ENCODE results near the gene PRIMPOL. TPM values are rescaled to one million over a fixed set of nuclear protein-coding genes. Genes with fewer than 3 reads are reported as not detected.

The PRIMPOL gene
- total and polyA plus RNA-seq, 9 of the 15 experiments (the other 6 are each of a cell fraction or from before 2014, with no cell fraction given) = 11.0 to 32.0 (median 16.1) TPM

DNA sequence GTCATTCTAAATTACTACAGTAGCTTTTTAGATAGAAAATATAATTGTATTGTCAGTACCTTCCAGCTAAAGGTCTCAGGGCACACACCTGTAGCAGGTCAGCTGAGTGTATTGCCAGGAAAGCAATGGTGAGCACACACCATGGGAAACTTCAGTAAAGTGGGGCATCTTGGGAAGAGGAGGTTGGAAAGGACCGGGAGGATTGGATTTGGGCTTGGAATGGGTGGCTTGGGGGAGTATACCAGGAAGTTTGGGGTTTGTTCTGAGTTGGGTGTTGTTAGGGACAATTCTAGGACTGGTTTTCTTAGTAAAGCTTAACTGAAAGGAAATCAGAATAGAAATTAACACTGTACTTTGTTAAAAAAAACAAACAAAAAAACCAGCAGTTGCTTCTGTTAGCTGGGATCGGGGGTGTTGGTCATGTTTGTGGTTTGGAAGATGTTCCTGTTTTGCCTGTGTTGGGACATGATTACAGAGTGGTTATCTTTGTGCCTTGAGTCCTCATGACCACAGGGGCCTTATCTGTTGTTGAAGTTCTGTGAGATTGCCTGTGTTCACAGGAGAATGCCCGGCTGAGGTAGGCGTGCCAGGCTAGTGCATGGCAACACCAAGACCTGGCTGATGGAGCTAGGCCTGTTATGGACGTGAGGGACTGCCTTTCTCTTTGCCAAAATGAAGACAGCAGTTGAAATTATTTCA lies 35.1 kb downstream of the PRIMPOL start (continued):
- TF ChIP-seq ZNF263 (CRISPR knock-in tag; IDR thresholded peaks at IDR 0.05; ENCODE audit: borderline replicate concordance) (no peak), SMARCC2 (IDR thresholded peaks at IDR 0.05; ENCODE audit: low read depth) (peak; percentile 99), RFX5 (IDR thresholded peaks at IDR 0.05; ENCODE audit: low read depth, low read length) (no peak), TAF7 (tag; IDR thresholded peaks at IDR 0.05) (no peak), ZNF408 (CRISPR knock-in tag; IDR thresholded peaks at IDR 0.05; ENCODE audit: low read depth) (no peak), NR3C1 (CRISPR knock-in tag; IDR thresholded peaks at IDR 0.05) (no peak), NR4A1 (CRISPR knock-in tag; IDR thresholded peaks at IDR 0.05) (no peak), NR4A1 (tag; IDR thresholded peaks at IDR 0.05) (peak; percentile 76), NFXL1 (CRISPR knock-in tag; IDR thresholded peaks at IDR 0.05) (no peak), RHOXF2B (CRISPR knock-in tag; conservative IDR thresholded peaks at IDR 0.05) (no peak), ADNP (tag; IDR thresholded peaks at IDR 0.05) (peak; percentile 78), ZNF436 (CRISPR knock-in tag; IDR thresholded peaks at IDR 0.05) (no peak), ZNF384 (IDR thresholded peaks at IDR 0.05; ENCODE audit: low read depth, low read length) (peak; percentile 83), ZNF239 (CRISPR knock-in tag; IDR thresholded peaks at IDR 0.05) (0 out of 2 replicates have a peak, but pooled peaks have one; percentile 14), PHF8 (IDR thresholded peaks at IDR 0.05; ENCODE audit: borderline replicate concordance, low read length) (no peak; the same call in 1 of the 2 replicates), RBM25 (IDR thresholded peaks at IDR 0.05; ENCODE audit: low read depth, low read length, severe bottlenecking) (no peak), CBX1 (IDR thresholded peaks at IDR 0.05; ENCODE audit: low read depth) (no peak), NUFIP1 (IDR thresholded peaks at IDR 0.05; ENCODE audit: partially characterized antibody) (no peak), NFE2 (IDR thresholded peaks at IDR 0.05; ENCODE audit: low read depth) (peak; percentile 71)
- TF ChIP-seq, protein P1, sequence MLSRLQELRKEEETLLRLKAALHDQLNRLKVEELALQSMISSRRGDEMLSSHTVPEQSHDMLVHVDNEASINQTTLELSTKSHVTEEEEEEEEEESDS (CRISPR knock-in tag; IDR thresholded peaks at IDR 0.05) = no peak
- TF ChIP-seq, protein P2, sequence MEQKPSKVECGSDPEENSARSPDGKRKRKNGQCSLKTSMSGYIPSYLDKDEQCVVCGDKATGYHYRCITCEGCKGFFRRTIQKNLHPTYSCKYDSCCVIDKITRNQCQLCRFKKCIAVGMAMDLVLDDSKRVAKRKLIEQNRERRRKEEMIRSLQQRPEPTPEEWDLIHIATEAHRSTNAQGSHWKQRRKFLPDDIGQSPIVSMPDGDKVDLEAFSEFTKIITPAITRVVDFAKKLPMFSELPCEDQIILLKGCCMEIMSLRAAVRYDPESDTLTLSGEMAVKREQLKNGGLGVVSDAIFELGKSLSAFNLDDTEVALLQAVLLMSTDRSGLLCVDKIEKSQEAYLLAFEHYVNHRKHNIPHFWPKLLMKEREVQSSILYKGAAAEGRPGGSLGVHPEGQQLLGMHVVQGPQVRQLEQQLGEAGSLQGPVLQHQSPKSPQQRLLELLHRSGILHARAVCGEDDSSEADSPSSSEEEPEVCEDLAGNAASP (IDR thresholded peaks at IDR 0.05) = no peak
- TF ChIP-seq, protein P3, sequence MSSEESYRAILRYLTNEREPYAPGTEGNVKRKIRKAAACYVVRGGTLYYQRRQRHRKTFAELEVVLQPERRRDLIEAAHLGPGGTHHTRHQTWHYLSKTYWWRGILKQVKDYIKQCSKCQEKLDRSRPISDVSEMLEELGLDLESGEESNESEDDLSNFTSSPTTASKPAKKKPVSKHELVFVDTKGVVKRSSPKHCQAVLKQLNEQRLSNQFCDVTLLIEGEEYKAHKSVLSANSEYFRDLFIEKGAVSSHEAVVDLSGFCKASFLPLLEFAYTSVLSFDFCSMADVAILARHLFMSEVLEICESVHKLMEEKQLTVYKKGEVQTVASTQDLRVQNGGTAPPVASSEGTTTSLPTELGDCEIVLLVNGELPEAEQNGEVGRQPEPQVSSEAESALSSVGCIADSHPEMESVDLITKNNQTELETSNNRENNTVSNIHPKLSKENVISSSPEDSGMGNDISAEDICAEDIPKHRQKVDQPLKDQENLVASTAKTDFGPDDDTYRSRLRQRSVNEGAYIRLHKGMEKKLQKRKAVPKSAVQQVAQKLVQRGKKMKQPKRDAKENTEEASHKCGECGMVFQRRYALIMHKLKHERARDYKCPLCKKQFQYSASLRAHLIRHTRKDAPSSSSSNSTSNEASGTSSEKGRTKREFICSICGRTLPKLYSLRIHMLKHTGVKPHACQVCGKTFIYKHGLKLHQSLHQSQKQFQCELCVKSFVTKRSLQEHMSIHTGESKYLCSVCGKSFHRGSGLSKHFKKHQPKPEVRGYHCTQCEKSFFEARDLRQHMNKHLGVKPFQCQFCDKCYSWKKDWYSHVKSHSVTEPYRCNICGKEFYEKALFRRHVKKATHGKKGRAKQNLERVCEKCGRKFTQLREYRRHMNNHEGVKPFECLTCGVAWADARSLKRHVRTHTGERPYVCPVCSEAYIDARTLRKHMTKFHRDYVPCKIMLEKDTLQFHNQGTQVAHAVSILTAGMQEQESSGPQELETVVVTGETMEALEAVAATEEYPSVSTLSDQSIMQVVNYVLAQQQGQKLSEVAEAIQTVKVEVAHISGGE (CRISPR knock-in tag; IDR thresholded peaks at IDR 0.05) = peak in 1 of 3 experiments; percentile 75; a peak in 1 of 6 replicates
- TF ChIP-seq, protein P4, sequence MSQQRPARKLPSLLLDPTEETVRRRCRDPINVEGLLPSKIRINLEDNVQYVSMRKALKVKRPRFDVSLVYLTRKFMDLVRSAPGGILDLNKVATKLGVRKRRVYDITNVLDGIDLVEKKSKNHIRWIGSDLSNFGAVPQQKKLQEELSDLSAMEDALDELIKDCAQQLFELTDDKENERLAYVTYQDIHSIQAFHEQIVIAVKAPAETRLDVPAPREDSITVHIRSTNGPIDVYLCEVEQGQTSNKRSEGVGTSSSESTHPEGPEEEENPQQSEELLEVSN (IDR thresholded peaks at IDR 0.05; ENCODE audit: borderline replicate concordance in 1 of 2, extremely low read depth in 1 of 2, insufficient read depth in 1 of 2, insufficient read length in 1 of 2, low read depth in 1 of 2, low read length in 1 of 2, poor library complexity in 1 of 2, severe bottlenecking in 1 of 2) = no peak

Measured in K562 (cell line).